Transverse colon (tissue), 4 donors: ENCODE data around the gene F8. TPM values are rescaled to one million over a fixed set of nuclear protein-coding genes. Genes with fewer than 3 reads are reported as not detected.
"Not testable (repeated sequence)": the region's sequence is repeated elsewhere in the genome, so short reads cannot be mapped to it uniquely, and the experiment has no call there.

Source experiments
- DNase-seq: peaks from one replicate; pipeline ENCODE4 v3.0.0-alpha.2; 2019
- H3K27ac ChIP-seq, 4 donors: fragments of 200-600 bp; sonication (generic); 2 replicates each; pipeline ENCODE4 v1.5.1; 2016 to 2018; ENCODE audit warnings: inconsistent platforms in 4 of 4
- H3K27me3 ChIP-seq: fragments of 200-600 bp; sonication (generic); 2 replicates; pipeline ENCODE4 v1.5.1; 2017; ENCODE audit warnings: inconsistent platforms
- H3K36me3 ChIP-seq, 4 donors: fragments of 200-600 bp; sonication (generic); 2 replicates each; pipeline ENCODE4 v1.5.1; 2017 to 2019; ENCODE audit warnings: inconsistent platforms in 4 of 4
- H3K4me1 ChIP-seq, 4 donors: fragments of 200-600 bp; sonication (generic); 2 replicates each; pipeline ENCODE4 v1.5.1; 2017 to 2020; ENCODE audit warnings: inconsistent platforms in 4 of 4
- H3K4me3 ChIP-seq, 4 donors: fragments of 200-600 bp; sonication (generic); 1 replicate in 1 of 4; 2 replicates in 3 of 4; pipeline versions ENCODE4 v1.5.1 to v1.6.1; 2017 to 2019; ENCODE audit warnings: inconsistent platforms in 4 of 4
- H3K9me3 ChIP-seq, 2 donors: fragments of 200-600 bp; sonication (generic); 2 replicates each; pipeline ENCODE4 v1.5.1; 2017 to 2019; ENCODE audit warnings: inconsistent platforms in 2 of 2
- CTCF ChIP-seq, 5 experiments: fragments of 200-600 bp in 3 of 5; fragments of 450-650 bp in 2 of 5; sonication (generic) in 3 of 5; IDR thresholded peaks; 1 replicate in 2 of 5; 2 replicates in 3 of 5; pipeline ENCODE4 v1.5.1; 2016 to 2017; ENCODE audit warnings: antibody characterized with exemption in 5 of 5, inconsistent platforms in 3 of 5, mild to moderate bottlenecking in 2 of 5, moderate library complexity in 1 of 5
- EP300 ChIP-seq: sonication (generic); formaldehyde crosslinking; IDR thresholded peaks from one replicate; pipeline ENCODE4 v1.6.1; 2017; ENCODE audit warnings: antibody characterized with exemption, low read depth
- POLR2A ChIP-seq: fragments of 450-650 bp; IDR thresholded peaks from one replicate; pipeline ENCODE4 v1.6.1; 2016; ENCODE audit warnings: antibody characterized with exemption, mild to moderate bottlenecking, moderate library complexity
- POLR2AphosphoS5 ChIP-seq, 3 donors: sonication (generic); formaldehyde crosslinking; IDR thresholded peaks; one replicate each; pipeline ENCODE4 v1.6.1; 2016; ENCODE audit warnings: antibody characterized with exemption in 3 of 3
- WGBS, 2 donors: methylation state at CpG; one replicate each; pipeline ENCODE4 v1.1.5; 2018; ENCODE audit warnings: low coverage in 1 of 2; 5-methylcytosine and 5-hydroxymethylcytosine counted together
- in situ Hi-C, 4 donors: fragments of 200-750 bp; cut with MboI; loops; one replicate each; pipeline versions ENCODE4 v1.15.0 to v1.15.1; 2017; ENCODE audit warnings: low sequenced_read_pairs in 3 of 4, low pct_ligation_motif_present in 1 of 4, low pct_unique_long_range_greater_than_20kb in 1 of 4
- intact Hi-C: fragments of 100-400 bp; cut with DNase I; formaldehyde crosslinking; loops from one replicate; pipeline ENCODE4 v1.15.1; 2023; ENCODE audit warnings: low total_unique reads
- total RNA-seq, 4 donors: library from RNA; depleted of rRNA; stranded (reverse); fragments of >200 nt; gene quantifications; one replicate each; pipeline ENCODE4 v1.1.0, GENCODE V29; 2016

The F8 gene
- total RNA-seq, 4 donors from 2014 or later, result 1.2 to 4.5 (median 4.0) TPM

GRCh38 chrX:154885549-154885948, 137.0 kb downstream of the F8 start:
- H3K9me3 ChIP-seq, H3K36me3 ChIP-seq, in situ Hi-C loops, H3K4me3 ChIP-seq, DNase-seq, H3K27me3 ChIP-seq, intact Hi-C loops, H3K4me1 ChIP-seq, H3K27ac ChIP-seq: not testable (repeated sequence)
- no CpG with 5 or more reads among the region's 14 CpGs for WGBS, 2 donors

DNA sequence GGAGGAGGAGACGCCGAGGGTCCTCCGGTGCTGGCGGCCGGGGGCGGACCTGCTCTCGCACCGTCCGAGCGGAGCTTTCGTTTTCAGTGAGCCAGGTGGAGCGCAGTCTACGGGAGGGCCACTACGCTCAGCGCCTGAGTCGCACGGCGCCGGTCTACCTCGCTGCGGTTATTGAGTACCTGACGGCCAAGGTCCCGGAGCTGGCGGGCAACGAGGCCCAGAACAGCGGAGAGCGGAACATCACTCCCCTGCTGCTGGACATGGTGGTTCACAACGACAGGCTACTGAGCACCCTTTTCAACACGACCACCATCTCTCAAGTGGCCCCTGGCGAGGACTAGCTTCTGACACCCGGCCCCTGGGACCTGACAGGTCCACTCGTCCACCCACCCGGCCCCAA, 137.5 kb downstream of the F8 start:
- intact Hi-C loops, H3K4me1 ChIP-seq, H3K9me3 ChIP-seq, H3K4me3 ChIP-seq, H3K27ac ChIP-seq, H3K27me3 ChIP-seq, DNase-seq, H3K36me3 ChIP-seq, in situ Hi-C loops: not testable (repeated sequence)
- WGBS, 2 donors, result no CpG with 5 or more reads among the region's 33 CpGs

- H3K4me3 ChIP-seq, H3K4me1 ChIP-seq, intact Hi-C loops, in situ Hi-C loops, H3K27ac ChIP-seq, H3K9me3 ChIP-seq, H3K27me3 ChIP-seq, H3K36me3 ChIP-seq, DNase-seq: not testable (repeated sequence)
- WGBS, 2 donors, result no CpG with 5 or more reads among the region's 8 CpGs
These were observed 138.5 kb downstream of the F8 start for GRCh38 chrX:154884069-154884468.

DNA sequence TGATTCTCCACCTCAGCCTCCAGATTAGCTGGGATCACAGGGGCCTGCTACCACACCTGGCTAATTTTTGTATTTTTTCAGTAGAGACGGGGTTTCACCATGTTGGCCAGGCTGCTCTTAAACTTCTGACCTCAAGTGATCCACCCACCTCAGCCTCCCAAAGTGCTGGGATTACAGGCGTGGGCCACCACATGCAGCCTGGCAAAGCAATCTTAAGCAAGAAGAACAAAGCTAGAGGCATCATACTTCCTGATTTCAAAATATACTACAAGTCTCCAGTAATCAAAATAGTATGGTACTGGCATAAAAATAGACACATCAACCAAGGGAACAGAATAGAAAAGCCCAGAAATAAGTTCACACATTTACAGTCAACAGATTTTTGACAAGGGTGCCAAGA, 149.2 kb downstream of the F8 start:
- intact Hi-C loops (loop anchor here (2.0 kb wide), 1 partner anchor 61 kb away; no protein-coding TSS in a partner anchor), in situ Hi-C loops (no loop called here)
- no peaks in the 10 kb centered on the region for H3K36me3 ChIP-seq
- no peak for DNase-seq
- H3K27me3 ChIP-seq, result no peaks in the 10 kb centered on the region
- no peaks in the 10 kb centered on the region for H3K9me3 ChIP-seq
- no peak overlapping the region for H3K4me3 ChIP-seq
- no peaks in the 10 kb centered on the region for H3K4me1 ChIP-seq
- TF ChIP-seq EP300 (no peak), CTCF (IDR thresholded peaks at IDR 0.05) (no peak), POLR2A (no peak), POLR2AphosphoS5 (IDR thresholded peaks at IDR 0.05) (no peak)
- 72% methylated on average over 2 of the region's 2 CpGs; no CpG with 5 or more reads in 1 of the 2 donors for WGBS, 2 donors
- H3K27ac ChIP-seq, result no peak overlapping the region

GRCh38 chrX:154868522-154868921, 154.0 kb downstream of the F8 start:
- in situ Hi-C loops, result not testable (repeated sequence)

DNA sequence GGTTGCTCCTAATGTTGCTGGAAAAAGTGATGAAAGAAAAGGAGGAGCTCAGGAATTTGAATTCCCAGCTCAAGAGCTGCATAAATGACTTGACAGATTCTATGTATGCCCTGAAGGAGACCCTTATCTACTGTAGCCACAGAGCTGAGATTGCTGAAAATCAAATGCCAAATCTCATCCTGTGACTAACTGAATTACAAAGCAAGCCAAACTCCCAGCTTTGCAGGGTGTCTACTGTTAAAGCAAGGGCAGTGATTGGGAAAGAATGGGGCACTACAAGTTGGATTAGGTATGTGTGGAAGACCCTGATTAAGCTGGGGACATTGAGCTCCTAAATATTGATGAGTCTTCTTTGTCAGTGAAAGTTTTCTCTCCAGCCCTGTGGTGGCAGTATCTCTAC, 167.3 kb downstream of the F8 start:
- TF ChIP-seq CTCF (IDR thresholded peaks at IDR 0.05), result no peak
- no peak for TF ChIP-seq POLR2A
- TF ChIP-seq EP300, result no peak
- no peak for TF ChIP-seq POLR2AphosphoS5 (IDR thresholded peaks at IDR 0.05)
- no peaks in the 10 kb centered on the region for H3K4me1 ChIP-seq
- no peaks in the 10 kb centered on the region for H3K9me3 ChIP-seq
- DNase-seq, result no peak
- H3K36me3 ChIP-seq, result no peaks in the 10 kb centered on the region
- no peak overlapping the region for H3K4me3 ChIP-seq
- H3K27me3 ChIP-seq, result no peaks in the 10 kb centered on the region
- intact Hi-C loops, result no loop called here
- in situ Hi-C loops, result no loop called here
- H3K27ac ChIP-seq, result no peak overlapping the region

More at GRCh38 chrX:154868522-154868921, 154.0 kb downstream of the F8 start:
- H3K9me3 ChIP-seq, intact Hi-C loops, H3K4me1 ChIP-seq, DNase-seq, H3K27ac ChIP-seq, H3K36me3 ChIP-seq, H3K4me3 ChIP-seq, H3K27me3 ChIP-seq: not testable (repeated sequence)
